OCI-LY7 (cell line): Measurements from ENCODE around the gene PODXL2. TPM values are rescaled to one million over a fixed set of nuclear protein-coding genes. Genes with fewer than 3 reads are reported as not detected.

ENCODE experiments used
- BruUV-seq: library from RNA; stranded (reverse); fragments of 400-500 nt; replicated peaks from 2 replicates; lab custom pipeline; 2021; lab: Mats Ljungman, UMichigan
- CTCF ChIA-PET: fragments of 300-600 bp; sonication (Branson Sonifier 250); formaldehyde crosslinking; loops from one replicate; lab custom pipeline; 2022; ENCODE audit warnings: antibody characterized with exemption; ENCODE audit not compliant: unreplicated experiment; lab: Charles Lee
- POLR2A ChIA-PET: fragments of 300-600 bp; sonication (Branson Sonifier 250); formaldehyde crosslinking; loops from one replicate; lab custom pipeline; 2022; ENCODE audit warnings: antibody characterized with exemption; lab: Charles Lee
- DNase-seq: peaks from one replicate; pipeline ENCODE4 v3.0.0-alpha.2; 2015; ENCODE audit warnings: low spot score
- H2AFZ ChIP-seq: fragments of 200-600 bp; sonication (generic), shearing (Covaris generic); 2 replicates; pipeline ENCODE4 v1.6.1; 2014; ENCODE audit warnings: mild to moderate bottlenecking, antibody characterized with exemption, low read length, moderate library complexity
- H3K27ac ChIP-seq: fragments of 200-600 bp; sonication (generic); 2 replicates; pipeline ENCODE4 v1.5.1; 2014; ENCODE audit warnings: mixed run types, low read depth, mild to moderate bottlenecking, moderate library complexity, low read length, inconsistent platforms; ENCODE audit not compliant: poor library complexity, severe bottlenecking
- H3K36me3 ChIP-seq: fragments of 200-600 bp; sonication (generic); 2 replicates; pipeline ENCODE4 v1.6.1; 2014; ENCODE audit warnings: mild to moderate bottlenecking, antibody characterized with exemption, low read length, moderate library complexity, mixed read lengths; ENCODE audit not compliant: insufficient read depth
- H3K4me1 ChIP-seq: fragments of 200-600 bp; sonication (generic); 2 replicates; pipeline ENCODE4 v1.5.1; 2014; ENCODE audit warnings: mild to moderate bottlenecking, low read length; ENCODE audit not compliant: insufficient read depth, poor library complexity, severe bottlenecking
- H3K4me2 ChIP-seq: fragments of 200-600 bp; sonication (generic); 2 replicates; pipeline ENCODE4 v1.6.1; 2014; ENCODE audit warnings: mild to moderate bottlenecking, low read length
- H3K4me3 ChIP-seq: fragments of 200-600 bp; sonication (generic); 2 replicates; pipeline ENCODE4 v1.5.1; 2014; ENCODE audit warnings: mild to moderate bottlenecking, low read depth, low read length; ENCODE audit not compliant: poor library complexity, severe bottlenecking
- H3K79me2 ChIP-seq: fragments of 200-600 bp; sonication (generic); 2 replicates; pipeline ENCODE4 v1.6.1; 2016; ENCODE audit warnings: low read depth, mild to moderate bottlenecking, low read length, moderate library complexity, mixed read lengths; ENCODE audit not compliant: insufficient read depth
- H3K9me2 ChIP-seq: fragments of 200-600 bp; sonication (generic); 2 replicates; pipeline ENCODE4 v1.6.1; 2016; ENCODE audit warnings: mild to moderate bottlenecking, low read length, mixed read lengths; ENCODE audit not compliant: insufficient read depth
- H3K9me3 ChIP-seq: fragments of 200-600 bp; sonication (generic); 2 replicates; pipeline ENCODE4 v1.6.1; 2014; ENCODE audit warnings: mild to moderate bottlenecking, mixed run types, low read length, mixed read lengths
- H4K20me1 ChIP-seq: fragments of 200-600 bp; sonication (generic); 2 replicates; pipeline ENCODE4 v1.6.1; 2014; ENCODE audit warnings: mild to moderate bottlenecking, antibody characterized with exemption, low read length, moderate library complexity, mixed read lengths; ENCODE audit not compliant: insufficient read depth
- EZH2phosphoT487 ChIP-seq: fragments of 200-600 bp; sonication (generic); IDR thresholded peaks from 2 replicates; pipeline ENCODE4 v1.6.1; 2018; ENCODE audit warnings: low read depth, borderline replicate concordance, mild to moderate bottlenecking, mixed run types, antibody characterized with exemption, low read length, moderate library complexity, mixed read lengths
- intact Hi-C: fragments of 100-400 bp; cut with micrococcal nuclease; formaldehyde crosslinking; loops from one replicate; pipeline ENCODE4 v1.10.0; 2022; ENCODE audit not compliant: unreplicated experiment
- total RNA-seq, 2 experiments: library from RNA; depleted of rRNA in 1 of 2; stranded (reverse); fragments of >200 nt in 1 of 2; shearing (Covaris generic) in 1 of 2; gene quantifications; 2 replicates each; pipeline ENCODE4 v1.2.3, GENCODE V29; 2014 to 2022
- TF ChIP-seq, protein P1 (sequence below): fragments of 200-600 bp; sonication (generic); conservative IDR thresholded peaks from 2 replicates; pipeline ENCODE4 v1.5.1; 2014; ENCODE audit warnings: mild to moderate bottlenecking, antibody characterized with exemption, low read length, moderate library complexity, mixed read lengths

Gene PODXL2
- total RNA-seq, 2 experiments from 2014 or later, result 16.1 to 29.4 TPM

DNA sequence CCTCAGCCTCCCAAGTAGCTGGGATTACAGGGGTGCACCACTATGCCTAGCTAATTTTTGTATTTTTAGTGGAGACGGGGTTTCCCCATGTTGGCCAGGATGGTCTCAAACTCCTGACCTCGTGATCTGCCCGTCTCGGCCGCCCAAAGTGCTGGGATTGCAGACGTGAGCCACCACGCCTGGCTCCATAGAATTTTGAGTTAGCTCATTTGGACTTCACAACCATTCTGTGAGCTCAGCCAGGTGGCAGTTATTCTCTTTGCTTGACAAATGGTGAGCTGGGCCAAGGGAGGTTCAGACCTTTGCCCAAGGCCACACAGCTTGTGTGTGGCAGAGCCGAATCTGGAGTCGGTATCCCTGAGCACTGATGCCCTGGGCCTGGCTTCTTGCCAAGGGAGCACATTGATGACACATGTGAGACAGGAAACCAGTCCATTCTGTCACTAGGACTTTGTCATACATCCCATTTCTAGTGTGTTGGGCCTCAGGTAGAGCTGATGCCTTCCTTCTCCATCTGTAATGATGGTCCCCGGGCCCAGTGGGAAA is 17.6 kb downstream of the PODXL2 start:
- H2AFZ ChIP-seq, result no peak overlapping the region
- CTCF ChIA-PET, result no interaction called here
- BruUV-seq, result no TSS peak
- no peaks in the 10 kb centered on the region for H3K9me2 ChIP-seq
- H3K4me1 ChIP-seq, result no peaks in the 10 kb centered on the region
- H3K4me3 ChIP-seq, result no peak overlapping the region
- TF ChIP-seq, protein P1, sequence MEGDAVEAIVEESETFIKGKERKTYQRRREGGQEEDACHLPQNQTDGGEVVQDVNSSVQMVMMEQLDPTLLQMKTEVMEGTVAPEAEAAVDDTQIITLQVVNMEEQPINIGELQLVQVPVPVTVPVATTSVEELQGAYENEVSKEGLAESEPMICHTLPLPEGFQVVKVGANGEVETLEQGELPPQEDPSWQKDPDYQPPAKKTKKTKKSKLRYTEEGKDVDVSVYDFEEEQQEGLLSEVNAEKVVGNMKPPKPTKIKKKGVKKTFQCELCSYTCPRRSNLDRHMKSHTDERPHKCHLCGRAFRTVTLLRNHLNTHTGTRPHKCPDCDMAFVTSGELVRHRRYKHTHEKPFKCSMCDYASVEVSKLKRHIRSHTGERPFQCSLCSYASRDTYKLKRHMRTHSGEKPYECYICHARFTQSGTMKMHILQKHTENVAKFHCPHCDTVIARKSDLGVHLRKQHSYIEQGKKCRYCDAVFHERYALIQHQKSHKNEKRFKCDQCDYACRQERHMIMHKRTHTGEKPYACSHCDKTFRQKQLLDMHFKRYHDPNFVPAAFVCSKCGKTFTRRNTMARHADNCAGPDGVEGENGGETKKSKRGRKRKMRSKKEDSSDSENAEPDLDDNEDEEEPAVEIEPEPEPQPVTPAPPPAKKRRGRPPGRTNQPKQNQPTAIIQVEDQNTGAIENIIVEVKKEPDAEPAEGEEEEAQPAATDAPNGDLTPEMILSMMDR, result no peak
- no peak for TF ChIP-seq EZH2phosphoT487
- DNase-seq, result no peak
- no peaks in the 10 kb centered on the region for H4K20me1 ChIP-seq
- no peak overlapping the region for H3K27ac ChIP-seq
- no peaks in the 10 kb centered on the region for H3K9me3 ChIP-seq
- POLR2A ChIA-PET, result interaction anchor here (0.7 to 1.2 kb wide), 4 partner anchors 11 to 550 kb away, joined by 3 to 4 read pairs (median 4); no protein-coding TSS in a partner anchor
- intact Hi-C loops, result no loop called here
- no peaks in the 10 kb centered on the region for H3K79me2 ChIP-seq
- H3K4me2 ChIP-seq, result no peak overlapping the region
- 0 out of 2 replicates have a peak, but pooled peaks cover 4% of the 10 kb centered on the region for H3K36me3 ChIP-seq

DNA sequence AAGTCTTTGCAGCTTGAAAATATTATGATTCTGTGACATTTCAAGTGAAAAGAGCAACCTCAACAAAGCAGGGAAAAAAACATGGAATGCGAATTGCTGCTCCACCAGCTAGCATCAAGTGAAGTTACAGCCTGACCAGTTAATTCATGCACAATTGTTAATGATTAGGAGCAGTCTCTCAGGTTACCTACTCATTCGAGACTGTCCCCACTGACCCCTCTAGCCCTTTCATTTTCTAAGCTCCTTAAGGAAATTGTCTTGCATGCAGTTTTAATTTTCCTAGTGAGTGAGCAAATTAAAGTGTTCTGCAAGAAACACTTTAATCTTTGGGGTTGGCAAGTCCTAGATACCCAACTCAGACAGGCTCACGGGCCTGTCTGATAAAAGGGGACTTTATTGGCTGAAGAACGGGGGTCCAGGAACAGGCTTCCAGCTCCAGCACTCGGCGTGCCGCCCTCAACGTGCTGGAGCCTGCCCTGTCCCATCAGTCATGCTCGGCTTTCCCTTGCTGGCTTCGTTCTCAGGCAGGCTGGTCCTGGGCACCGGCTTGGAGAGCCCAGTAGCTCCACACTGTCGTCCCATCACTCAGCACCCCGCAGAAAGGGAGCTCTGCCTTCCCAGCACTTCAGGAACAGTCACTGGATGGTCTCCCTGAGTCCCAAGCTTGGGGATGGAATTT is 18.3 kb downstream of the PODXL2 start:
- Histone ChIP-seq H3K9me2 (no peaks in the 10 kb centered on the region), H2AFZ (no peak overlapping the region), H3K27ac (no peak overlapping the region), H3K9me3 (no peaks in the 10 kb centered on the region), H4K20me1 (no peaks in the 10 kb centered on the region), H3K36me3 (0 out of 2 replicates have a peak, but pooled peaks cover 4% of the 10 kb centered on the region), H3K4me3 (no peak overlapping the region), H3K4me2 (no peak overlapping the region), H3K79me2 (no peaks in the 10 kb centered on the region), H3K4me1 (no peaks in the 10 kb centered on the region)
- CTCF ChIA-PET, result no interaction called here
- TF ChIP-seq, protein P1, result no peak
- no peak for TF ChIP-seq EZH2phosphoT487
- BruUV-seq, result no TSS peak
- no peak for DNase-seq
- POLR2A ChIA-PET, result interaction anchor here (0.7 to 1.2 kb wide), 2 partner anchors 12 to 68 kb away, joined by 3 to 4 read pairs; no protein-coding TSS in a partner anchor
- intact Hi-C loops, result no loop called here

DNA sequence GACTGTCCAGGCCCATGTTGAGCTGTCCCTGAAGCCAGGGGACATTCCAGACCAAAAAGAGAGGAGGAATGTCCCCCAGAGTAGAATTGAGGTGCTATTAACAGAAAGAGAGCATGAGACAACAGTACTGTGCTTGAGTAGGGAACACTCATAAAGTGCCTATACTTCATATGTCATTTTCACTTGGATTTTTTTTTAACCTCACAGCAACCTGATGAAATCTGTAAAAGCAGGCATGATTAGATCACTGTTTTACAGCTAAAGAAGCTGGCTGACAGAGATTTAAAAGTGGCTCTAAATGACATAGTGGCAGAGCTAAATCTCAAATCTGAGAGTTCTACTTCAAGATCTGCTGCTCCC is 18.8 kb downstream of the PODXL2 start:
- POLR2A ChIA-PET, result no interaction called here
- no peak overlapping the region for H3K4me3 ChIP-seq
- H3K27ac ChIP-seq, result no peak overlapping the region
- H3K4me2 ChIP-seq, result no peak overlapping the region
- H3K9me2 ChIP-seq, result no peaks in the 10 kb centered on the region
- no peaks in the 10 kb centered on the region for H4K20me1 ChIP-seq
- no peak for DNase-seq
- no TSS peak for BruUV-seq
- no peaks in the 10 kb centered on the region for H3K4me1 ChIP-seq
- intact Hi-C loops, result no loop called here
- CTCF ChIA-PET, result no interaction called here
- 0 out of 2 replicates have a peak, but pooled peaks cover 4% of the 10 kb centered on the region for H3K36me3 ChIP-seq
- no peaks in the 10 kb centered on the region for H3K9me3 ChIP-seq
- no peaks in the 10 kb centered on the region for H3K79me2 ChIP-seq
- no peak for TF ChIP-seq EZH2phosphoT487
- TF ChIP-seq, protein P1, result no peak
- H2AFZ ChIP-seq, result no peak overlapping the region
